Dermis microvascular lymphatic vessel endothelial cell (primary cell): ENCODE measurements around the gene SAMD15. TPM values are rescaled to one million over a fixed set of nuclear protein-coding genes. Genes with fewer than 3 reads are reported as not detected.
"Not testable (repeated sequence)": the region's sequence is repeated elsewhere in the genome, so short reads cannot be mapped to it uniquely, and the experiment has no call there.

Source experiments
- DNase-seq, 2 donors: peaks; one replicate each; pipeline versions ENCODE4 v3.0.0 to v3.0.0-alpha.2; 2010; ENCODE audit warnings: low read depth in 2 of 2
- total RNA-seq: library from RNA; depleted of rRNA; stranded (reverse); fragments of >200 nt; gene quantifications from 2 replicates; pipeline ENCODE4 v1.2.1, GENCODE V29; 2014

The SAMD15 gene
- 0.38 and 1.0 TPM in 2 replicates for total RNA-seq

DNA sequence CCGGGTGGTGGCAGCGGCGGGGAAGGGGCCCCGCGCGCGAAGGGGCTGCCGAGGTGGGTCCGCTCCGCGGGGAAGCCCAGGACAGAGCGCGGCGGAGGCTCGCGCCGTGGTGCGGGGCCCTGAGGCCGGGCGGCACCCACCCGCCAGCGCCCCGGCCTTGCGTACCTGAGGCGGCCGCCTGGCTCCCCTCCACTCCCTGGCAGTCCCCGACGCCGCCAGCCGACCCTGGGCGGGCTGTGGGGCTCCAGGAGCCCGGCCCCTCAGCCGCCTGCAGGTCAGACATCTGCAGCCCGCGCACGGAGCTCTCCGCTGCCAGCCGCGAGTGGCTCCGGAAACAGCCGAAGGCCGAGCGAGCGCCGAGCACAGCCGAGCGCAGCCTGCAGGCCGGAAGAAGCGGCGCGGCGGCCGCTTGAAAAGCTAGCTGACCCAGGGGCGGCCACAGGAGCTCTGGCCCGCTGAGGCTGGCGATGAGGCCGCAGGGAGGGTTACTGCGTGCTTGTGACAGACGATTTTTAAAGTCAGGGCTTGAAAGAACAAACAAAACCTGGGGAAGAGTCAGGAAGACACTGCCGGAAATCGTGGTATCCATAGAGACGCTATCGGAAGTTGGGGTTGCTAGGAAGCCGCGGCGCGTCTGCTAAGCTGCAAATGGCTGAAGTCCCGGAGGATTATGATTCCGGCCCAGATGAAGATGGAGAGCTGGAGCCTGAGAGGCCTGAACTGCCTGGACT lies at the start of gene SAMD15, which contains the start of gene TMED8:
Gene SAMD15, plus strand, starts transcription at position 609 of the 731 bp plus-strand sequence. Its CDS starts 40 bp downstream, at position 649.
Gene TMED8, minus strand, starts transcription at position 324 of the 731 bp plus-strand sequence. Its CDS starts 41 bp downstream, at position 283.
- peak; percentile 54 to 86 for DNase-seq

DNA sequence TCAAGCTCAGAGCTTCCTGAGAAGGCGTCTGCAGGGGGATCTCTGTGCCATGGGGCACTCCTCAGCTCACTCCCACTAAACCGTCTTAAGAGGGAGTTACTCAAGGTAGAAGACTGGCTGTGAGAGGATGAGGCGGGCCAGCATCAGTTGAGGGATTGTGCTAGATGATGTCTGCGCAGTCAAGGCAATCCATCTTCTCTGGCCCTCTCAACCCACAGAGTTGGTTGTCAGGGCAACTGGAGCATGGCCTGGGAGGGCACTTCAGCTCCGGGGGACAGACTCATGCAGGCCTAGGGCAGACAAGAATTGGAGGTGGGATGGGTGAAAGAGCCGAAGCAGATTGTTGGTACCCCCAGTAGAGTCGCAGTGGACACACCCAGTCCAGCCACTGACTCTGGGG lies 47.3 kb upstream of the SAMD15 start:
- DNase-seq, result no peak

DNA sequence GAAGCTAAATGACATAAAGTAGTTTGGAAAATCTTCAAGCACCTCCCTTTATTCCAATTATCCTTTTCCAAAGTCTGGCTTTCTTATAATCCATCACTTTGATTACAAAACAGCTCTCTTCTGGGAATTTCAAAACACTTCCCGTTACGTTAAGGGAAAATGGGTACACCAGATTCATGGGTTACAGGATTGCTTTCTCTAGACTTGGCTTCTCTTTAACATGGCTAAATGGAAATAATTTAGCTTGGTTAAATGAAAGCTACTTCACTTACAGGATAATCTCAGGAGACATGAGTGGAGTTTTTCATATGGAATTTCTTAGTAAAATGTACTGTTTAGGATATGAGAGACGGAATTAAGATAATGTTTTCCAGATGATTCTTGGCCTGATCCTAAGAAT lies 41.6 kb upstream of the SAMD15 start:
- DNase-seq, result no peak

DNA sequence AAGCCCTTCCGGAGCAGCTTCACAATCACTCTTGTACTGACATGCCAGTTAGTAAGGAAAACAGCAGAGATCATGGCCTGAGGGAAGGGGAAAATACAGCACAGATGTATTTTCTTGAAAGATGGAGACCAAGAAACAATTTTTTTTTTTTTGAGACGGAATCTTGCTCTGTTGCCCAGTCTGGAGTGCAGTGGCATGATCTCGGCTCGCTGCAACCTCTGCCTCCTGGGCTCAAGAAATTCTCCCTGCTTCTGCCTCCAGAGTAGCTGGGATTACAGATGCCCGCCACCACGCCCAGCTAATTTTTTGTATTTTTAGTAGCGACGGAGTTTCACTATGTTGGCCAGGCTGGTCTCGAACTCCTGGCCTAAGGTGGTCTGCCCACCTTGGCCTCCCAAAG lies 39.9 kb upstream of the SAMD15 start:
- not testable (repeated sequence) for DNase-seq

DNA sequence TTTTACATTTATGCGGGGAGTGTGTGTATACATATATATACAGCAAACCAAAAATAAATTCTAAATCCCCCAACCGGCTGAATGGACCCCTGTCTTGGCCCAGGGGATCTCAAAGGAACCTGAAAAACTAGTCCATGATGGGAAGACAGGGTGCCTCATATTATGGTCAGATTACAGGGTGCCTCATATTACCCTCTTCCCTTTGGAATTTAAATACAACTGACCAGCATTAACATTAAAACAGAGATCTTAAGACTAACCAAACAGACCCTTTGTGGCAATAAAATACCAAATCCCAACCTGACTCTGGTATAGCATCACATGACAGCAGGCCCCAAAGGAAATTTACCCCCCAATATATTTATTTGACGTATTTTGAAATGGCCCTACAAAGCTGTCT lies 39.3 kb upstream of the SAMD15 start:
- no peak for DNase-seq

DNA sequence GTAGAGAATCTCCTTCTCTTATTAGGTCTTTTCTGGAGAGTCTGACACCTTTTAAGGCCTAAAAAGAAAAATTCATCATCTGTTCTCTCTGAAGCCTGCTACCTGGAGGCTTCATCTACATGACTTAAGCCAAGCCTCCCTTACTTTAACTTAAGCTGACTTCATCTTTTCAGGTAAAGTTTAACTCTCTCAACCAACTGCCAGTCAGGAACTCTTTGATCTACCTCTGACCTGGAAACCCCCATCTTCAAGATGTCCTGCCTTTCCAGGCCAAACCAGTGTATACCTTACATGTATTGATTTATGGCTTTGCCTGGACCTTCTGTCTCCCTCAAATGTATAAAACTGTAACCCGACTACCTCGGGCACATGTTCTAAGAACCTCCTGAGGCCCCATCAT lies 38.9 kb upstream of the SAMD15 start:
- no peak for DNase-seq

DNA sequence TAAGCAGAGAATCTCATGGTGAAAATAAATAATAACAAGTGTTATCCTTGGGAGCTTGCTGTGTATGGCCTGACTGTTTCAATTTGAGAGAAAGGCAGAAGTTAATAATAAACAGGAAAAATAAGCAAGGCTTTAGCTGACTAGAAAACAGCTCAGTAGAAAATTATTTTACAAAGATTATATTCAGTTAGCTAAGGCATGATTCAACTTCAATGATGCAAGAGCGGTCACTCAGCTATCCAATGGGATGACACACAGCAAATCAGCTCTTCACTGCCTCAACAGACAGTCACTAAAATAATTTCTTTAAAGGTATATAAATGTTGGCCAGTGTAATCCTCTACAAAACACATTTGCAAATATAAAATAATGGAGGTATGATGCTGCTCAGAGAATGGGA lies 37.8 kb upstream of the SAMD15 start:
- DNase-seq, result no peak

DNA sequence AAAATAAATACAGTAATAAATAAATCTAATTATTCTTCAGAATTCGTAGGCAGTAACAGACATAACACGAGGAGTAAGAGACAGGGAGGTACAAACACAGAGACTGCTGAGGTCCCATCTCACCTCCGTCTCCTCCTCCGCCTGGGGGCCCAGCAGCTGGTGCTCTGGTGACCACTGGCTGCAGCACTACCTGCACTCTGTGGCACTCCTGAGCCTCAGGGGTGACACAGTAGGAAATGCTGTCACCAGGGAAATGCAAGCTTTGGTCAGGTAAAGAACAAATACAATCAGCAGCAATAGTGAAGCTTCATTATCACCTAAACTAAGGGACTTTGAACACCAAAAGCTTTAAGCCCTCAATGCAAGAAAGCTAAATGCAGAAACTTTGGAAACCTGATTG lies 36.8 kb upstream of the SAMD15 start:
- no peak for DNase-seq

DNA sequence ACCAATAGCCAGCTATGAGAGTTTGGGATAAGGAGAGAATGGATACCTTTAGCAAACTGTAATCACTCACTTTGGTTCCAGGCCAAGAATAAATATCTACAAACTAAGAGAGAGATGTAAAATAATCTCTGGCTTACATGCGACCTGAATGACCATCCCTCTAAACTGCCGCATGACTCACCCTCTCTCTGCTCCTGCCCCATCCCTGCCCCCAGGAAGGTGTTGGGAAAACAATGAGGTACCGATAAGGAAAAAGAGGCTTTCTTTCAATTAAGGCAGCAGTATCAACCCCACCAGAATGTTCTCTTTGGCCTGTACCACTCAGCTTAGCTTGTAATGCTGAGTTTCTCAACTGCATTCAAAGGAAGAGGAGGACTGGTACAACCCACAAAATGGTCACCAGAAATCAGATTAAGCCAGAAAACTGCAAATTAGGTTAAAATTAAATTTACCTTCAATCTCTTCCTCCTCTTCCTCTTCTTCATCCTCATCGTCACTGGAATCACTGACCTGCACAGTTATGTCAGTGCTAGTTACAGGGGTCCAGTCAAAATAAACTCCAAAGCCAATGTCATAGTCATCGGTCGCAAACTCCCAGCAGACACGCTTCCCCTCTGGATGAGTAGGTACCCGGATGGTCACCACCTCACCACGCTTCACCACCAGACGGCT lies 34.3 kb upstream of the SAMD15 start:
- DNase-seq, result peak in 1 of 2 donors; percentile 22

DNA sequence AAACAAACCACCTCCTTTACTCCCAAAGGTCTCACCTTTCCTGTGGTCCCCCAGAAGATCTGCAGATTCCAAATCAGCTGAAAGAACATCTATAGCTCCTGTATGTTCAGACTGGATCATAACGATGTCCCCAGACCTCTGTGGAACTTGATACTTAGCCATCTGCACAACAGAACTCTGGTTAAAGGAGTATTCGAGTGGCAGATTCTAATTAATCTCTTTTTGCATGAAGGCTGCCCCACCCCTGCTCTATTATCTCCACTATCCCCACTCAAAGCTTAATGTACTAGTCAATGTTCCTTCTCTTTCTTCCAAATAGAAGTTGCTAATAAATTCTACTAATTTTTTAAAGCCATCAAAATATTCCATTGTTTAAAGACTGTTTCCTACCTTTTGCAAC lies 33.5 kb upstream of the SAMD15 start:
- DNase-seq, result no peak

DNA sequence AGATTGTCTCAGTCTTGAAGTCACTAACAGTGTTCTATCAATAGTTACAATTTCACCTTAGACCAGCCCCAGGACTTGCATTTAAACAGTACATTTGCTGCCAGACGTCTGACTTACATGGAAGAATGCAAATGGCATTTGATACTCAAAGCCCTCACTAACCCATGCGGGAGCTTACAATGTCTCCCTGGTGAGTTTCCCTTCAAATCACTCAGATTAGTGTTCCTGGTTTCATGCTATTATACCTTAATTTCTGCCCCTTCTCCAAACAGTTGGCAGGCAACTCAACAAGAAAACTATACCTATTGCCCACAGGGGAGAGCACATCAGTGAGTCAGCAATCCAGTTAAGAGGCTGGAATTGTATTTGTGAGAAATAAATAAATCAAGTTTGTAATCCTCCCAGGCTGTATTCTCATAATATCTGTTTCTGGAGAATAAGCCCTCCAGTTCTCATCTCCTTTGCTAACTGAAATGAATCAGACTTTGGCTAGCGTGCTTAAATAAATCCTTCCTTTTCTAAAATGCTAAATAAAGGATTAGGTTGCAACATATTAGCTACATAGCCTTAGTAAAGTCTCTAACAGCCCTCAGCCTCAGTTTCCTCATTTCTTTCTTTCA lies 32.7 kb upstream of the SAMD15 start:
- DNase-seq, result no peak

DNA sequence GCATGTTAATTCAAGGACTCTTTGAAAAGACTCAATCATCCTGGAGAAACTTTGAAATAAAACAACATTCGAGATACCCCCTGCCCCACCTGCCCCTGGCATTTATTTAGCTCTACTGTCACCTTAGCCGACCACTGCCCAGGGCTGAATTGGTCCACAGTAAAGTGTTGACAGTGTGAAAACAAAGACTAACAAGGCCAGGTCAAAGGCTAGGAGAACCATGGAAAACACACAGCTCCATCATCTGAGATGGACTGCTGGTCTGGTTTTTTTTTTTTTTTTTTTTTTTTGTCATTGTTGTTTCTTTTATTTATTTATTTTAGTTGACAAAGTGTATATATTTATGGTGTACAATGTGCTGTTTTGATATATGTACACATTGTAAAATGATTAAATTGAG lies 30.7 kb upstream of the SAMD15 start:
- DNase-seq, result no peak

DNA sequence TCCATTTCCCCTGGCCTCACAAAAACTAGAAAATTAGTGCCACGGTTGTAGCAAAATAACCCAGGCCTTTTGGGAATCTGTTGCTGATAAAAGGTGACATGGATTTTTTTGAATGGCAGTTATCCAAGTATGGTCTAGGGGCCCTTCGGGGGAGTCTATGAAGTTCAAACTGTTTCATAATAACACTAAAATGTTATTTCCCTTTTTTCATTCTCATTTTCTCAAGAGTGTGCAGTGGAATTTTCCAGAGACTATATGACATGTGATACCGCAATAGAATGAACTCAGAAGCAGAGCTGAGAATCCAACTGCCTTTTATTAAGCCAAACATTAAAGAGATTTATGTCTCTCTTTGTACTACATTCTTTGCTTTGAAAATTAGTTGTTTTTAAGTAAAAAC lies 29.4 kb upstream of the SAMD15 start:
- DNase-seq, result no peak

DNA sequence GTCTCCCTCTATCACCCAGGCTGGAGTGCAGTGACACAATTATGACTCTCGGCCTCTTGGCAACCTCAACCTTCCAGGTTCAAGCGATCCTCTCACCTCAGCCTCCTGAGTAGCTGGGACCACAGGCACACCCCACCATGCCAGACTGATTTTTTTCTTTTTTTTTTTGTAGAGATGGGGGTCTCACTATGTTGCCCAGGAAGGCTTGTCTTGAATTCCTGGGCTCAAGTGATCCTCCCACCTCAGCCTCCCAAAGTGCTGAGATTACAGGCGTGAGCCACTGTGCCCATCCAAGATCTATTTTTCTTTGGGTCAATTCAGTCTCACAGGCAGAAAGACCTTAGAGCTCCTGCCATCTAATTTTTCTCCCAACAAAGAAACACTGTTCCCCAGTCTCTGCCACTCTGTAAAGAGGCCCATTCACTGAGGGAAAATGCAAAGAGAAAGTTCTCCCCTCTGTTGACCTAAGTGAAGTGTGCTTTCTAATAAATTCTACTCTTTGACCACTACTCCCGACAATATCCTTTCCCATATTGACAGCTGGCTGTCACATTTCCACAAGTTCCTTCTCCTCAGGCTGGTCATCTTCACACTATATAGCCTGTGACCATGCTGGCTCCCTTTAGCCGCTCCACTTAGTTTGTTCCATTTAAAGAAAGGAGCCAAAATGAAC lies 23.6 kb upstream of the SAMD15 start:
- no peak for DNase-seq

DNA sequence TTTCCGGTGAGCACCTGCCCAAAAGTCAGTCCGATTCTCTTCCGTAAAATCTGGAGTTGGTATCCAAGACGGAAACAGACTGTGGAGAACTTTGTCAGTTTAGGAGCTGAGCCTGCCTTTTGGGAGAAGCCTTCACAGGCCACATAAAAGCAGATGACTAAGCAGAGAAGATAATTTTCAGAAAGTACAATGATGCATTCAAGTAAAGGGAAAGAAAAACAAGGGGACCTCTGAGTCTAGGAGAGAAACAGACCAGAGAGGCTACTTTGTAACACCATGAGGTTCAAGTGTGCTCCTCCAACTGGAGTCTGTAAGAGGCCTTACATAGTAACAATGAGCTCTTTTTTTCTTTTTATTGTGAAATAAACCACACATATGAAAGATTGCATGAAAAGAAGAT lies 21.4 kb upstream of the SAMD15 start:
- no peak for DNase-seq

DNA sequence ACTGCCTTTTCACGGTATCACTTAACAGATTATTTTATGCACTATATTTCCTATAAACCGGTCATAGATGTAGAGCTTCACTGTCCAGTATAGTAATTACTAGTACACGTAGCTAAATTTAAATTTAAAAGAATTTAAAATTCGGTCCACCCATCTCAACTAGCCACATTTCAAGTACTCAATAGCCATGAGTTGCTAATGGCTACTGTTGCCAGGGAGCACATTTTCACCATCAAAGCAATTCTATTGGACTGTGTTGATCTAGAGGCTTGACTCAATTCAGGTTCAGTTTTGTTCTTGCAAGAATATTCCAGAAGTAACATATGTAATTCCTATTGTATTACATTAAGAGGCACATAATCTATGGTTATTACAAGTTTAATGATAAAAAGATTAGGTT lies 20.3 kb upstream of the SAMD15 start:
- no peak for DNase-seq

DNA sequence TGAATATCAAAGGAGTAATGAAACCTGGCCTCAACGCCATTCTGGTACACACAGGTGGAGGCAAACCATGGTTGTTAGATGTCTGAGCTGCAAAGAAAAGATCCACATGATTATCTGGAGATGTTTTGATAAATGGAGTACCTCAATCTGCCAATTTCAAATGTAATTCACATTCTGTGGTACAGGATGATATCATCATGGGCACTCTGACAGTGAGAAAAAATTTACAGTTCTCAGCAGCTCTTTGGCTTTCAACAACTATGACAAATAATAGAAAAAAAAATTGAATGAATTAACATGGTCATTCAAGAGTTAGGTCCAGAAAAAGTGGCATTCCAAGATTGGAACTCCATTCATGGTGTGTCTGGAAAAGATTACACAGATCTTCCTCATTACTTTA lies 17.6 kb upstream of the SAMD15 start:
- DNase-seq, result no peak

DNA sequence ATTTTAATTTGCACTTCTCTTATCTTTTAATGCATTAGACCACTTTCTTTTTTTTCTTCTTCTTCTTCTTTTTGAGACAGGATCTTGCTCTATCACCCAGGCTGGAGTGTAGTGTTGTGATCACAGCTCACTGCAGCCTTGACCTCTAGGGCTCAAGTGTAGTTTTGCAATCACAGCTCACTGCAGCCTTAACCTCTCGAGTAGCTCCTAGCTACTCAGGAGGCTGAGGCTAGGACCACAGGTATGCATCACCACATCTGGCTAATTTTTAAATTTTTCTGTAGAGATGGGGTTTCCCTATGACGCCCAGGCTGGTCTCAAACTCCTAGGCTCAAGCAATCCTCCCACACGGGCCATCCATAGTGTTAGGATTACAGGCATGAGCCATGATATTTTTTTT lies 13.0 kb upstream of the SAMD15 start:
- DNase-seq, result no peak

DNA sequence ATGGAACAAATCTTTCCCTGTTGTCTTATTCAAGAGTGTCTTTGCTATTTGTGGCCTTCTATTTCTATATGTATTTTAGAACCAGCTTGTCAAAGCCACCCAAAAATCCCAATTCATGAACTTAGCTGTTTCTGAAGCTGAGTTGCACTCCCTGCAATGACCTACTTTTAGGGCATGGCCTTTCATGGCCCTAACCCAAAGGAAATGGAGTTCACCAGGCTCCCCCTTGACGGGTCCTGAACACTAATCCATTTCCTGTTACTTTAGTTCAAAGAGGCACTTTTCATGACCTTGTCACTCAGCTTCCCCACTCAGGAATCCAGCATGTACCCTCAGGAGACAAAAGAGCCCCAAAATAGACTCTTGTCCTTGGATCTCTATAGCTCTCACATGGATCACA lies 7.9 kb upstream of the SAMD15 start:
- no peak for DNase-seq

DNA sequence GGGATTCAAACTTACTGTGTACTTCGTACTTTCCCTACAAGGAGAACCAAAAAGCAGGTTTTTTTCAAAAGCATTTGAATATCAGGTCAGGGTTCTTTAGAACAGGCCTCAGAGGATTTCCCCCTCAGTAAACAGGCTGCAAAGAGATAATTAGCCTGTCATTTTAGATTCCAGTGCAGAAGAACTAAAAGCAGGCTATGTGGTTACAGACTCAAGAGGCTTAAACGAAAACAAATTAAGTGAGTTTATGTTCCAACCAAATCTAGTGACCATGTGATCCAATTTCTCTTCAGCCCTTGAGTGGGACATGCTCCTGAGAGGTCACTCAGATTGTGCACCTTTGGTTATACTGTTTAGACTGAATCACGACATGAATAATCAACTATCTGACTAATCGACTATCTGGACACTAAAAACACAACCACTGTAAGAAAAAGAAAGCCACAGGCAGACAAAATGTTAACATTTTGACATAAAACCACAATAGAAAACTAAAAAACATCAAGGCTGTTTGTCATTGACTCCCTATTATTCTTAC lies 4.8 kb upstream of the SAMD15 start:
- DNase-seq, result no peak

DNA sequence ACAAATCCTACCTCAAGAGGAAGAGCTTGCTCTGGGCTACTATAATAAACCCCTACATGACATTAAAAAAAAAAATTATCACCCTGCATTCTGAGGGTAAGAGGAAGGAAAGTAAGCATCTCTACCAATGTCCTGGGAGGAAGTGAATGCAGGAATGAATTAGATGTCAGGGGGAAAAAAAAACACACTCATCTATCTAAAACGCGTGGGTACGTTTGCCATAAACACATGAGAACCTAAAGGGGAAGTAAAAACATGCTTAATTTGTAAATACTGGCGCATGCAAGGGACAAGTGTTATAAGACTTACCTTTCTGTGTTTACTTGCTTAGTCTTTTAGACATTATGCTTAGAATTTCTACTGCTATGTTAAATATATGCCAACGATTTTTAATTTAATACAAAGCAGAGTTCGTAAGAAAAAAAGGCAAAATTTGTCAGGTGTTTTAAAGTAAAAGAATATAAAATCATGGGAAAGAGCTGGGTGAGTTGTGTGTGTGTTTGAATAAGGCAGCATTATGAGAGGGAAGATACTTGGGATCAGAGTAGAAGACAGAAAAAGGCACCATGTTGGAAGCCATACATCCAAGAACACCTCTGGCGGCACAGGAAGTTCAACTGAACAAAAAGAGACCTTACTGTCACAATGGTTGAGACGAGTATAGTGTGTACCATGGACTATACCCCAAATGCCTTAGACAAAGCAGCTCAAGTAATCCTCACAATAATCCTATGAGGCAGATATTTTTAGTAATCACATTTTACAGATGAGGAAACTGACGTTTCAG lies 1.8 kb upstream of the SAMD15 start:
- no peak for DNase-seq
